GM18870 (cell line): ENCODE measurements around the gene KDELR1.
"Not testable (repeated sequence)": the region's sequence is repeated elsewhere in the genome, so short reads cannot be mapped to it uniquely, and the experiment has no call there.

Experiments
- ATAC-seq: cut with Tn5 transposase; IDR thresholded peaks from one replicate; pipeline ENCODE4 v1.9.1; 2021; ENCODE audit warnings: moderate library complexity; ENCODE audit not compliant: unreplicated experiment

The KDELR1 gene

GRCh38 chr19:48397263-48398101 is 6.1 kb upstream of the KDELR1 start:
- ATAC-seq = no peak

DNA sequence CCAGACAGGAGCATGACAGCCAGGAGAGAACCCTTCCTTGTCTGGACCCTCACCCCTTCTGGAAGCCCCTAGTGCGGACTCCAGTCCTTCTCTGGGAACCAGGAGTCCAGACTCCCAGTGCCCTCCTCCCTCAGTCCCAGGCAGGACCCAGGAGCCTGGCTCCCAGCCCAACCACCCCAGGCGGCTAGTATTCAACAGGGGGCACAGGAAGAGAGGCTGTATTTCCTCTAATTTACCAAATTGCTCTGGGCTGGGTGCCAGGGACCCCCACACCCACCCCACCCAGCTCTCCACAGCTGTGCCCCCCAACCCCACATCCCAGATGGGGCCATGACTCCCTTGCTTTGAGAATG is 5.4 kb upstream of the KDELR1 start:
- no peak for ATAC-seq

- ATAC-seq = no peak
Measured at GRCh38 chr19:48396016-48396823, 4.9 kb upstream of the KDELR1 start.

DNA sequence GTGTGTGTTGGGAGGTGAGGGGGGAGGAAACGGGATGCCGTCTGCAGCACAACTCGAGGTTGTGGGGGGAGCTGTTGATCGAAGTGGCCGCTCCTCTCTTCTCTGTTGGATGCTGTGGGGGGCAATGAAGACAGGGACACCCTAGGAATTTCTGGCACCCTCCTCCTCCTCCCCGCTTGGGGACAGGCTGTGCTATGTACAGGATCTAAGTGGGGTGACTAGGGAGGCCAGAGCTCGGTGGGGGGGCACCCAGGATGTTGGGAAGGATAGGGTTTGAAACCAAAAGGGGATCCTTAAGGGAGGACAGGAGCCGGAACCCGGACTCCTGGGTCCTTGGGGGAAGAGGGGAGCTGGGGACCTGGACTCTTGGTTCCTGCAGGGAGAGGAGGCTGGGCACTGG is 4.1 kb upstream of the KDELR1 start:
- ATAC-seq = no peak

DNA sequence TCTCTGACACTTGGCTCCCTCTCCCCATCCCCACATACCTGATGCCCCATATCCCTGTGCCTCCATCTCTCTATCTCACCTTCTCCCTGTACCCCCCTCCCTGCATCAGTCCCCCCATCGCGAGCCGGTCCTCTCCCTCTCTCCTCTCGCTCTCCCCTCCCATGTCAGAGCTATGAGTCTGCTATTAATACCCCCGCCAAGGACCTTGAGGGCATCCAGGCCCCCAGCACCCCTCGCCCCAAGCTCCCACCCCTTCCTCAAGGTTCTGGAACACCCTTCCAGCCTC is 3.8 kb upstream of the KDELR1 start:
- ATAC-seq = no peak

GRCh38 chr19:48394331-48395169 is 3.2 kb upstream of the KDELR1 start:
- ATAC-seq = no peak

DNA sequence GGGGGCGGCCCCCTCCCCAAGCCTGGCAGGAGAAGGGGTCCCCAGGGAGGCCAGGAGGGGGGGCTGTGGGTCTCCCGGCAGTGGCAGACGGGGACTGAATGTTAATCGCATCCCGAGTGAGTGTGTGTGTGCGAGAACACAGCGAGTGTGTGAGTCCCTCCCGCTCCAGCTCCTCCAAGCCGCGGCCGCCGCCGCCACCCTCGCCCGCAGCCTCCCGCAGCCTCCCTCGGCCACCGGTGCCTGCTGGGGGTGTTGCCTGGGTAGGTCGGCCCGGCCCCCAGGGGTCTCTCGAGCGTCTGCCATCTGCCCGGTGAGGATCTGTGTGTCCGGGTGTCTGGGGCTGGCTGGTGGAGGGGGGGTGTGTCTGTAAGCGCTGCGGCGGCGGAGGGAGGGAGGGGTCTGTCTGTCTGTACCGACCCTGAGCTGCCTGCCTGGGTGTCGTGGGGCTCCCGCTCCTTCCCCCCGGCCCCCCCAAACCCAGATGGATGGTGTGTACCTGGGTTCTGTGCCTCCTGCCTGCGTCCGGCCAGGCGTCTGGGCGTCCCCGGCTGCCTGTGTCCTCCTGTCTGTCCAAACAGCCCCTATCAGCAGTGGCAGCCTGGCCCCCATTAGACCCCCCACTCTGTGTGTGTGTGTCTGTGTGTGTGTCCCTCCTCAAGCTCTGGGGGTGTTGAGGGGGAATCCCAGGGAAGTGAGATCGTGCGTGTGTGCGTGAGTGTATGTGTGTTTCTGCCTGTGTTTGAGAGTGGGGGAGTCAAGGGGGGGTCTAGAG is 2.4 kb upstream of the KDELR1 start, which contains the start of gene GRIN2D:
TSS of gene GRIN2D (plus strand) at position 110 of the 772 bp plus-strand sequence. CDS start 4,725 bp downstream, outside the sequence.
- no peak for ATAC-seq

DNA sequence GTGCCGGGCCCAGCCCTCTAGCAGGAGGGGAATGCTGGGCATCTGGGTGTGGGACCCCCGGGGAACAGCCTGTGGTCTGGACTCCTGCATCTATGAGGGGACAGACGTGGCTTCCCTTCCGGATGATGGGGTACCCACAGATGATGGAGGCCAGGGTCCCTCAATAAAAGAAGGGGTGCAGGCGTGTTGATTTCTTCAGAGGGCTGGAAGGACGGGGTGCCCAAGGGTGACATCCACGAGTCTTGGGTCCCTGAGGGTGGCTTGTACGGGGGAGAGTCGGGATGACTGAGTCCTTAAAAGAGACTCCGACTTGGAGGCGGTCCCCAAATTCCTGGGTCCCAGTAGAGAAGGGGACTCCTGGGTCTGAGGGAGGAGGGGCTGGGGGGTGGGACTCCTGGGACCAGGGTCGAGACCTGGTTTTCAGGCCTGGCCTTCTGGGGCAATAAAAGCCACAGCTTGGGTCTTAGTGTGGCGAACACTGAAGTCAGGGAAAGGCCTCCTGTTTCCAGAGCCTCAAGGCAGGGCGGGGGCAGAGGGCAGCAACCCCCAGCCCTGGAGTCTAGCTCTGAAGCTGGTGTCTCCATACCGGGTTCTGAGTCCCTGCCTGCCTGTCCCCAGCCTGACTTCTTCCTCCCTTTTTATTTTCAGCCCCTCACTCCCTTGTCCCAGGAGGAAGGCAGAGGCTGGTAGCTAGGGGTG is 1.7 kb upstream of the KDELR1 start:
- ATAC-seq = no peak

GRCh38 chr19:48392006-48392344 is 624 bp upstream of the KDELR1 start:
- ATAC-seq = not testable (repeated sequence)

GRCh38 chr19:48390188-48391099 is 907 bp downstream of the KDELR1 start:
- no peak for ATAC-seq

DNA sequence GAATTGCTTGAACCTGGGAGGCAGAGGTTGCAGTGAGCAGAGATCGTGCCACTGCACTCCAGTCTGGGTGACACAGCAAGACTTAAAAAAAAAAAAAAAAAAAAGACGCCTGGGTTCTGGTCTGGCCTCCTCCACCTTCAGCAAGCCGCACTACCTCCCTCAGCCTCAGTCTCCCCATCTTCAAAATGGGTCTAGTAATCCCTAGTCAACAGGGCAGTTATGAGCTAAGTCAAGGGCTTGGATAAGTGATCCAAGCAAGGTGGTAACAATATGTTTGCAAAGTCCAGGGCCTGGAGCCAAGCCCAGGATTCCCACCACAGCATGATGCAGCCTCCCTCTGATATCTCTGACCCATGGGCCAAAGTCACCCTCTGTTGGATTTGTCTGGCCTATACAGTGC is 4.4 kb downstream of the KDELR1 start:
- no peak for ATAC-seq

- no peak for ATAC-seq
Measured at GRCh38 chr19:48385461-48386087, 5.8 kb downstream of the KDELR1 start.

GRCh38 chr19:48382286-48382685 is 9.1 kb downstream of the KDELR1 start:
- no peak for ATAC-seq

GRCh38 chr19:48381178-48381950 is 10.0 kb downstream of the KDELR1 start:
- no peak for ATAC-seq

DNA sequence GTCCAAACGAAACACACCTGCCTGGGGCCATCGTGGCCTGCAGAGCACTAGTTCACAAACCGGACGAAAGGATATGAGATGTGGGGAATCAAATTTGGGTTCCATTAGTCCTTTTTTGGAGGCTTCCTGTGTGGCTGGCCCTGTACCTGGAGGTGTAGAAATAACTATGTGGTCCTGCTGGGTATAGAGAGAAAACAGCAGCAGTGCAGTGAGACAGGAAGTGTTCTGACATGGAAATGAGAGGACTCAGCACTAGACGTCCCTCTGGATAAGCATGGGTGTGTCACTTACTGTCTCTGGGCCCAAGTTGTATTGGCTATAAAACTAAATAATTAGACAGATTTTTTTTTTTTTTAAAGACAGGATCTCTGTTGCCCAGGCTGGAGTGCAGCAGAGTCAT is 12.3 kb downstream of the KDELR1 start:
- no peak for ATAC-seq

DNA sequence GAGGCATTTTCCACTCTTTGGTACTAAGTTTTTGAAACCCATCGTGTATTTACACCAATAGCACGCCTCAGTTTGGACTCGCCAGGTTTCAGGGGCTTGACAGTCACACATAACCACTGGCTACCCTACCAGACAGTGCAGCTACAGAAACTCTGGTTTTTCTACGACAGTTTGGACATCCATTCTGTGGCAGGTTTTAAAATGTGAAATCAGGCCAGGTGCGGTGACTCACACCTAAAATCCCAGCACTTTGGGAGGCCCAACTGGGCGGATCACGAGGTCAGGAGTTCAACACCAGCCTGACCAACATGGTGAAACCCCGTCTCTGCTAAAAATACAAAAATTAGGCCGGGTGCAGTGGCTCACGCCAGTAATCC is 13.2 kb downstream of the KDELR1 start:
- no peak for ATAC-seq

DNA sequence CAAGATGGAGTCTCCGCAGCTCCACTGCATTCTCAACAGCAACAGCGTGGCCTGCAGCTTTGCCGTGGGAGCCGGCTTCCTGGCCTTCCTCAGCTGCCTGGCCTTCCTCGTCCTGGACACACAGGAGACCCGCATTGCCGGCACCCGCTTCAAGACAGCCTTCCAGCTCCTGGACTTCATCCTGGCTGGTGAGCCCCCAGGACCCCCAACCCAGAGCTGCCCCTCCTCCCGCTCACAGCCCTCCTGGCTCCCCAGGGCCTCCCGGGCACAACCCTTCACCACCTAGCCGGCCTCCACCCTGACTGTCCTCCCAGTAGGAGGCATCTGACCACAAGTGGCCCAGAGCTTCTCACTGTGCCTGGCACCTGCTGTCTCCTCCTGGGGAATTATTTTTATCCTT is 17.8 kb downstream of the KDELR1 start:
- no peak for ATAC-seq

- ATAC-seq = no peak
Measured at GRCh38 chr19:48372904-48373303, 18.4 kb downstream of the KDELR1 start.
